HG03460 (cell line): ENCODE results near the gene MYT1.

Experiments used
- ATAC-seq: cut with Tn5 transposase; IDR thresholded peaks from one replicate; pipeline ENCODE4 v1.9.1; 2021; ENCODE audit not compliant: unreplicated experiment

The MYT1 gene

DNA sequence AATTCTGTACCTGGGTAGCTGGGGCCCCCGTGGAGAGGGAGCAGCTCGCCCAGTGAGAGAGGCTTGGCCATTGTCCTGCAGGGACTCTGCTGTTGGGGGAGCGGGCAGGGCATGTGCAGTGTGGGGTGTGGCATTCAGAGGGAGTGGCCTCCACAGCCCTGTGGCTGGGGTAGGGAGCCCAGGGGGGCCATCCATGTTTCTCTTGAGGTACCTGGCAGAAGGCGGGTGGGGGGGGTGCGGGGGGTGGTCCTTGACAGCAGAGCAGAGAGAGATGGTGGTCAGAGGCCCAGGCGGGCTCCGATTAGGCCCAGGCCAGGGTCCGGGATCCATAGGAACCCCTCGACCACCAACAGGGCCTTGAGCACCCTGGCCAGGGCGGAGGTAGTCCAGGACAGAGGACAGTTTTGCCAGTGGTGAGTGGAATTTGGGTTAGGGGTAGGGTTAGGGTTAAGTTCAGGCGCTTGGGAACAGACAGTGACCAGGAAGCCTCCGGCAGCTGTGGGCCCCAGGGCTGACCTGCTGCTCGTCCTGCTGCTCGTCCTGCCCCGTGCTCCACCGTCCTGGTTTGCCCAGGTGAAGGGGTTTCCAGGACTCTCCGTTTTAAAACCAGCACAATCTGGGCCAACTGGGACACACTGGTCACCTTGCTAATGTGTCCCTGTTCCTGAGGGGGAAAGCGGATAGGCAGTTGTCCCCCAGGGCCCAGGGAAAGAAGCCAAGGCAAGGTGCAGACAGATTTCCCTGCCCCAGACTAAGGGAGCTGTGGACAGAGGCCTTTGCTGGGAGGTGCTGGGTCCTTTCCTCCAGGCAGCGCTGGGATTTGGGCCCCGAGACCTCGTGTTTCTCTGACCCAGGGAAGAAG, 24.8 kb upstream of the MYT1 start:
- no peak for ATAC-seq

GRCh38 chr20:64140061-64140931, 24.0 kb upstream of the MYT1 start:
- ATAC-seq = no peak

DNA sequence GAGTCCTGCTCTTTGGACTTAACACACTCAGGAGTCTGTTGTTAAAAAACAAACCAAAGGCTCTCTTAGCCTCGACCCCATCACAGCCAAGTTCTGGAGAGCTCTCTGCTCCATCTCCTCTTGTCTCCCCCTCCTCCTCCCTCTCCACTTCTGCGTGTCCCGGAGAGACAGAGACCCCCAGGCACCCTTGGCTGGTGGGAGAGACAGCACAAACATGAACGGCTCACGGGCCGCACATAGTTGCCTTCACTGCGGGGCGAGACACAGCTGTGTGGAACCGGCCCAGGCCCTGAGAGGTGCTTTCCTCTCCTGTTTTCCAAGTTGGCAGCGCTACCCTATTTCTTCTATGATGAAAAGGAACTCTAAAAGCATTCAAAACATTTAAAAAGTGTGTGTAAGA, 23.3 kb upstream of the MYT1 start:
- ATAC-seq = no peak

GRCh38 chr20:64142590-64142989, 21.7 kb upstream of the MYT1 start:
- ATAC-seq = no peak

- no peak for ATAC-seq
These were observed 21.0 kb upstream of the MYT1 start for GRCh38 chr20:64143018-64143801.

- no peak for ATAC-seq
These were observed 19.9 kb upstream of the MYT1 start for GRCh38 chr20:64144144-64144912.

- ATAC-seq = no peak
These were observed 18.6 kb upstream of the MYT1 start for GRCh38 chr20:64145458-64146300.

DNA sequence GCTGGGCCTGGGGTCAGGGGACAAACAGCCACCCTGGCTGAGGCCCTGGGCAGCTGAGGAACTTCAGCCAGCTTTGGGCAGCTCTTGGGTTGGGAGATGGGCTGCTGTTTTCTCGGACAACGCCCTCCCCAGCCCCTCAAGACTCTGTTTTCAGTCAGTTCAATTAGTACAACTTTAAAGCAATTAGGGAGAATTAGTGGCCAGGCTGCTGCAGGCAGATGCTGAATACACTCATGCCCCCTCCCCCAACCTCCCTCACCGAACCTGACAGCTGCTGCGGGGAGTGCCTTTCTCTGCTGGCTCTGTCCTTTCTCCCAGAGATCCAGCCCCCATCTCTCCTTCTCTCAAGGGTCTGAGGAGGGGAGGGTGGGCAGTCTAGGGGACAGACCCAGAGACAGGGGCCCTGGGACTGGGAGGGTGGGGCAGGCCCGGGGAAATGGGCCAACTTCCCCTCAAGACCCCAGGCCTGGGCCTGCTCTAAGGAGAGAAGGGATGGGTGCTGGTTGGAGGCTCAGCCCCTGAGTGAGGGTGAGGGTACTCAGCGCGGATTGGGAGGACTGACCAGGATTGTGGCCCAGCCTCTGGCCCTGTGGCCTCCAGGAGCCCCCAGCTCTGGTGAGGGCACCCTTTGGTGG, 17.8 kb upstream of the MYT1 start:
- no peak for ATAC-seq

- no peak for ATAC-seq
These were observed 17.2 kb upstream of the MYT1 start for GRCh38 chr20:64146936-64147477.

DNA sequence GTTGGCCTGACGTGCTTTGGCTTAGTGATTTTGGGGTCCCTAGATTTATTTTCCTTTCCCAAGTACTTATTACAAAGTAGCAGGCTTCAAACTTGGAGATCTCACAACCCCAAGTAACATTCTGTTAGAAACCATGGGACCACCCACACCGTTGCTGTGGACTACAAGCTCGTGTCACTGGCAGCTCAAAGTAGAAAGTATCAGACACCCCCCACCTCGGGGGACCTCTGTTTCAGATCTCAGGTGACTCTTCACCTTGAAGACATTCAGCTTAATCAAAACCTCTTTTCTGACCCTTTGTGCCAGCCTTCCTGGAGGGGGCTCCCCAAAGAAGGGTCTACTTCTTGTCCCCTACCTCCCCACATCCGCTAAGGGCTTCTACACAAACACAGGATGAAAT, 15.7 kb upstream of the MYT1 start:
- no peak for ATAC-seq

DNA sequence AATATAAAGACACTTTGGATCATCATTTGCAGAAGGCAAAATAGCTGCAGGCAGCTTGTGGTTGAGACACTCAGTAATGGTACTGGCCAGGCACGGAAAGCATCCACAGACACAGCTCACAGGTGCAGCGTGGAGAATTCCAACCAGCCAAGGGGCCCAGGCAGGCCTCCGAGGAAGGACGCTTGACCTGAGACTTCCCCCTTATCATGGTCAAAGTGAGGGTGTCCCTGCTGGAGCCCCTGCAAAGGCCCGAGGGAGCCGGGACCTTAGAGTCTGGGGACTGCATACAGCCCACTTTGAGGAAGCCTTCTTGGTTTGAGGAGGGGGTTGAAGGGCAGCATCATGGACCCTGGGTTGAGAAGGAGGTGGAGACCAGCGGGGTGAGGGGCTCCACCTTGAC, 15.1 kb upstream of the MYT1 start:
- ATAC-seq = no peak

GRCh38 chr20:64149809-64150560, 14.3 kb upstream of the MYT1 start:
- ATAC-seq = no peak

DNA sequence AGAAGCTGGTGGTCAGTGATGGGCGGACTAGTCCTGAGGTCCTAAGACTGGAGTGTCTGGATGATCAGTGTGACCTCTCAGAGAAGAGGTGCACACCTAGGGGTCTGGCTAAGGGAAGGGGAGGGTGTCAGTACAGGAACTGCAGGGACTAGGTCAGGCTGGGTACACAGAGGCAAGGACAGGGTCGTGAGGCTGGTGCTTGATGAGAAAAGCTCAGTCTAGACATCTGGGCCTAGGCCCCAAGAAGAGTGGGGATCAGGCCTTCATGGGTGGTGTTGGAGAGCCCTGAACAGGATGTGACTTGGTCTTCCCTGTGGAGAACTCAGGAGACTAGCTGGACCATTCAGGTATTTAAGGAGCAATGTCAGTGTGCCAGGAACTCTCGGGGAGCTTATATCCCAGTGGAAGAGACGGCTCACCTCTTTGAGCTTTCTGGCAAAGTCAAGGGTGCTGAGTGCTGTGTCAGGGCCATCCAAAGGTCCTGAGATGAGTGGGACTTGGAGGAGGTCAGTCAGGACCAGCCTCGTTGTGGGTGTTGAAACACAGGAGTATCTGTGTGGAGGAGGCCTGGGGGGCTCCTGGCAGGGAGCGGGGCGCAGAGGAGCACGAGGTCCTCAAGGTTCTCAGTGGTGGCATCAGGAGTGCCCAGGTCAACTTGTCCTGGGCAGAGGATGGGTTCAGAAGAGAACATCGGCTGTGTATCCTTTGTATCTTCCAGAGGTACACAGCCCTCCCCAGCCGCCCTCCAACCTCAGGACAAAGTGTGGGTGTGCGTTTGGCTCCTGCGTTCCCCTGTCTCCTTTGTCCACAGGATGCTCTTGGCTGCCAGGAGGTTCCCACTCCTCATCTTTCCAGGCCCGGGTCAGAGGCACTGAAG, 13.3 kb upstream of the MYT1 start:
- no peak for ATAC-seq

- no peak for ATAC-seq
These were observed 12.4 kb upstream of the MYT1 start for GRCh38 chr20:64151633-64152530.

DNA sequence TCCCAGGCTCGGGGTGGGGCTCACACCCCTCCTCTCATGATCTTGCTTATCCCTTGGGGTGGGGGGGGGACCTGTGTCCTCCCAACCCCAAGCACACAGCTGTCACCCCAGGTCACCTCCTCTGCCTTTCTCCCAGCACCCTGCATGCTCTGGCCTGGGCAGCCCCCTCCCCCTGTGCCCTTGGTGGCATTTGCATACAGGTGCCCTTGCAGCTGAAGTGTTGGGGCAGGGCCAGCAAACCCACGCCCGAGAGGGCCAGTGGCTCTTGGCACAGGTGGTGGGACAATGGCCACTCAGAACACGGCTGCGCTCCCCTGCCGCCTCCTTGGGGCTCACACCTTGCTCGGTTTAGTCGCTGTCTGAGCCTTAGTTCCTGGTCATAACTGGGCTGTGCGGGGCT, 11.3 kb upstream of the MYT1 start:
- ATAC-seq = no peak

DNA sequence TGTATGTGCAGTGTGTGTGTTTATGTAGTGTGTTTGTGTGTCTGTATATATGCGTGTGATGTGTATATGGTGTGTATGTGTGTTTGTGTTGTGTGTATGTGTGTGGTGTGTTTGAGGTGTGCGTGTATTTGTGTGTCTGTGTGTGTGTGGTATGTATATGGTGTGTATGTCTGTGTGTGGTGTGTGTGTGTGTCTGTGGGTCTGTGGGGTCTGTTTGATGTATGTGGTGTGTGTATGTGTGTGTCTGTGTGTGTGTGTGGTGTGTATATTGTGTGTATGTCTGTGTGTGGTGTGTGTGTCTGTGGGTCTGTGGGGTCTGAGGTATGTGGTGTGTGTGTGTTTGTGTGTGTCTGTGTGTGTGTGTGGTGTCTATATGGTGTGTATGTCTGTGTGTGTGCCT, 10.8 kb upstream of the MYT1 start:
- ATAC-seq = no peak
